HepG2 (cell line): ENCODE results near the gene KIF2C.

Experiments
- EP300 ChIP-seq, 3 experiments: sonication (generic) in 1 of 3; formaldehyde crosslinking in 1 of 3; IDR thresholded peaks; 2 replicates each; pipeline versions ENCODE4 v1.5.1 to v1.6.1; 2011 to 2020; ENCODE audit warnings: low read depth in 2 of 3, low read length in 2 of 3, borderline replicate concordance in 1 of 3, improper control_type of control experiment in 1 of 3, mild to moderate bottlenecking in 1 of 3, missing genetic modification reagents in 1 of 3, moderate library complexity in 1 of 3
- HDAC1 ChIP-seq: sonication (generic); formaldehyde crosslinking; IDR thresholded peaks from 2 replicates; pipeline ENCODE4 v1.5.1; 2020; ENCODE audit warnings: mild to moderate bottlenecking, missing genetic modification reagents
- ZNF224 ChIP-seq: sonication (generic); formaldehyde crosslinking; IDR thresholded peaks from 2 replicates; pipeline ENCODE4 v1.5.0; 2020; ENCODE audit warnings: mild to moderate bottlenecking, missing genetic modification reagents
- ZNF274 ChIP-seq: sonication (generic); formaldehyde crosslinking; IDR thresholded peaks from 2 replicates; pipeline ENCODE4 v1.5.1; 2020; ENCODE audit warnings: mild to moderate bottlenecking, missing genetic modification reagents
- ZNF577 ChIP-seq: sonication (generic); formaldehyde crosslinking; IDR thresholded peaks from 2 replicates; pipeline ENCODE4 v1.4.0; 2020; ENCODE audit warnings: mild to moderate bottlenecking, low read depth, missing genetic modification reagents, borderline replicate concordance
- ZNF776 ChIP-seq: sonication (generic); formaldehyde crosslinking; IDR thresholded peaks from 2 replicates; pipeline ENCODE4 v1.4.0; 2020; ENCODE audit warnings: mild to moderate bottlenecking, missing genetic modification reagents
- TF ChIP-seq, protein P1 (sequence below): sonication (generic); formaldehyde crosslinking; IDR thresholded peaks from 2 replicates; pipeline ENCODE4 v1.8.0; 2022; ENCODE audit warnings: missing genetic modification reagents, low read depth, mild to moderate bottlenecking, borderline replicate concordance
- TF ChIP-seq, protein P2 (sequence below): IDR thresholded peaks from 2 replicates; pipeline ENCODE4 v1.6.1; 2016; ENCODE audit warnings: missing compliant biosample characterization, missing genetic modification reagents, borderline replicate concordance
- TF ChIP-seq, protein P3 (sequence below): sonication (generic); formaldehyde crosslinking; IDR thresholded peaks from 2 replicates; pipeline ENCODE4 v1.5.1; 2020; ENCODE audit warnings: missing genetic modification reagents, mild to moderate bottlenecking, borderline replicate concordance

DNA sequence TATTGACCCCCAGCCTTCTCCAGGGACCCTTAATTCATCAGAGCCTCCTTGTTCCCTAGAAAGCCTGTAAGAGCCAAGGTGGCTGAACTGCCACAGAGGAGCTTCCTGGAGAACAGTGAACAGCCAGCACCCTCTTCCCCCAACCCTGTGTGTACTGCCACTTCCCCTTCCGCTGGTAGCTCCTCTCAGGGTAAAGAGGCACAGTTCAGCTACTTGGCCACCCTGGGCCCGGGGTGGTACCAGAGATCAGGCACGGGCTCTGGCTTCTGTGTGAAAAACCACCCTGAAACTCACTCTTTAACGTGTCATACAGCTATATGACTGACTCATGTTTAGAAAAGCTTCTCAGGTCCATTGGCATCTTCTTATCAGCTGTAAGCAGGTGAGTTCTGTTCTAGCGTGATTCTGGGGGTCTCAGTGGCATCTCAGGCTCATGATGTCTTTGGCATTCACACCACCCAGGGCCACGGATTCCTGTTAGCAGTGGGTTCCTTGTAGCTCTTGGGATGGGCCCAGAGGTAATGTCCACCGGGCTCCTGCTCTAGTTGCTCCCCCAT lies 42.8 kb upstream of the KIF2C start:
- TF ChIP-seq EP300 (IDR thresholded peaks at IDR 0.05; ENCODE audit: low read depth in 2 of 2, low read length in 2 of 2): no peak
- TF ChIP-seq EP300 (CRISPR knock-in tag; IDR thresholded peaks at IDR 0.05; ENCODE audit: borderline replicate concordance): no peak
- TF ChIP-seq ZNF274 (CRISPR knock-in tag): no peak
- TF ChIP-seq, protein P1, sequence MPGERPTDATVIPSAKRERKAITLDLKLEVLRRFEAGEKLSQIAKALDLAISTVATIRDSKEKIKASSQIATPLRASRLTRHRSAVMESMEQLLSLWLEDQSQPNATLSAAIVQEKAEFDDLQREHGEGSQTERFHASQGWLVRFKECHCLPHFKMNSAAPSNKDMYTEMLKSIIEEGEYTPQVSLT (CRISPR knock-in tag): no peak
- TF ChIP-seq, protein P2, sequence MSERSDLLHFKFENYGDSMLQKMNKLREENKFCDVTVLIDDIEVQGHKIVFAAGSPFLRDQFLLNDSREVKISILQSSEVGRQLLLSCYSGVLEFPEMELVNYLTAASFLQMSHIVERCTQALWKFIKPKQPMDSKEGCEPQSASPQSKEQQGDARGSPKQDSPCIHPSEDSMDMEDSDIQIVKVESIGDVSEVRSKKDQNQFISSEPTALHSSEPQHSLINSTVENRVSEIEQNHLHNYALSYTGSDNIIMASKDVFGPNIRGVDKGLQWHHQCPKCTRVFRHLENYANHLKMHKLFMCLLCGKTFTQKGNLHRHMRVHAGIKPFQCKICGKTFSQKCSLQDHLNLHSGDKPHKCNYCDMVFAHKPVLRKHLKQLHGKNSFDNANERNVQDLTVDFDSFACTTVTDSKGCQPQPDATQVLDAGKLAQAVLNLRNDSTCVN (CRISPR knock-in tag): no peak
- no peak for TF ChIP-seq HDAC1 (CRISPR knock-in tag)
- TF ChIP-seq ZNF224 (CRISPR knock-in tag): no peak
- TF ChIP-seq ZNF776 (CRISPR knock-in tag): no peak
- TF ChIP-seq ZNF577 (CRISPR knock-in tag): no peak
- TF ChIP-seq, protein P3, sequence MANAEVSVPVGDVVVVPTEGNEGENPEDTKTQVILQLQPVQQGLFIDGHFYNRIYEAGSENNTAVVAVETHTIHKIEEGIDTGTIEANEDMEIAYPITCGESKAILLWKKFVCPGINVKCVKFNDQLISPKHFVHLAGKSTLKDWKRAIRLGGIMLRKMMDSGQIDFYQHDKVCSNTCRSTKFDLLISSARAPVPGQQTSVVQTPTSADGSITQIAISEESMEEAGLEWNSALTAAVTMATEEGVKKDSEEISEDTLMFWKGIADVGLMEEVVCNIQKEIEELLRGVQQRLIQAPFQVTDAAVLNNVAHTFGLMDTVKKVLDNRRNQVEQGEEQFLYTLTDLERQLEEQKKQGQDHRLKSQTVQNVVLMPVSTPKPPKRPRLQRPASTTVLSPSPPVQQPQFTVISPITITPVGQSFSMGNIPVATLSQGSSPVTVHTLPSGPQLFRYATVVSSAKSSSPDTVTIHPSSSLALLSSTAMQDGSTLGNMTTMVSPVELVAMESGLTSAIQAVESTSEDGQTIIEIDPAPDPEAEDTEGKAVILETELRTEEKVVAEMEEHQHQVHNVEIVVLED (CRISPR knock-in tag): no peak
